Right lobe of liver (tissue), 6 donors: ENCODE measurements around the gene MT1X. TPM values are rescaled to one million over a fixed set of nuclear protein-coding genes. Genes with fewer than 3 reads are reported as not detected.
"Not testable (repeated sequence)": the region's sequence is repeated elsewhere in the genome, so short reads cannot be mapped to it uniquely, and the experiment has no call there.

ENCODE experiments used
- ATAC-seq, 4 donors: fragments of 200-7000 bp; cut with Tn5 transposase; one replicate each; pipeline ENCODE4 v1.9.1; 2020; ENCODE audit warnings: mild to moderate bottlenecking in 4 of 4, moderate library complexity in 4 of 4
- DNase-seq, 3 donors: peaks; one replicate each; pipeline ENCODE4 v3.0.0-alpha.2; 2020
- H3K27ac ChIP-seq, 3 donors: fragments of 200-600 bp; one replicate each; pipeline ENCODE4 v1.8.0; 2022
- H3K27me3 ChIP-seq, 2 donors: fragments of 200-600 bp; one replicate each; pipeline ENCODE4 v1.8.0; 2022
- H3K36me3 ChIP-seq, 4 donors: fragments of 200-600 bp; sonication (generic) in 1 of 4; one replicate each; pipeline versions ENCODE4 v1.5.1 to v1.8.0; 2017 to 2022; ENCODE audit warnings: control low read depth in 1 of 4
- H3K4me1 ChIP-seq, 4 donors: fragments of 200-600 bp; sonication (generic) in 1 of 4; one replicate each; pipeline versions ENCODE4 v1.5.1 to v1.8.0; 2017 to 2022; ENCODE audit warnings: control low read depth in 1 of 4
- H3K4me3 ChIP-seq, 3 donors: fragments of 200-600 bp; one replicate each; pipeline ENCODE4 v1.8.0; 2022
- H3K9me3 ChIP-seq, 4 donors: fragments of 200-600 bp; sonication (generic) in 1 of 4; one replicate each; pipeline versions ENCODE4 v1.5.1 to v1.8.0; 2017 to 2022; ENCODE audit warnings: control low read depth in 1 of 4
- POLR2A ChIP-seq: fragments of 450-650 bp; IDR thresholded peaks from one replicate; pipeline ENCODE4 v1.6.1; 2017; ENCODE audit warnings: antibody characterized with exemption, mild to moderate bottlenecking
- WGBS: methylation state at CpG from one replicate; pipeline ENCODE4 v1.1.6; 2018; ENCODE audit warnings: low coverage, low lambda C conversion rate; ENCODE audit not compliant: insufficient coverage; ENCODE audit errors: missing lambda C conversion rate; 5-methylcytosine and 5-hydroxymethylcytosine counted together
- intact Hi-C, 2 donors: fragments of 100-400 bp; cut with DNase I; formaldehyde crosslinking; loops; one replicate each; pipeline versions ENCODE4 v1.11.2 to v1.14.1; 2022
- total RNA-seq, 6 experiments: library from RNA; depleted of rRNA in 2 of 6; stranded (reverse); fragments of >200 nt in 2 of 6; fragmentation: NEBNext Ultra II Directional in 3 of 6; extraction: Animal tissue kit (Norgen Biotek cat#: 25700) in 3 of 6; gene quantifications; one replicate each; pipeline versions ENCODE4 v1.1.0 to v1.2.4, GENCODE V29; 2016 to 2023
- TF ChIP-seq, protein P1 (sequence below), 4 donors: fragments of 200-600 bp in 3 of 4; fragments of 450-650 bp in 1 of 4; IDR thresholded peaks; one replicate each; pipeline versions ENCODE4 v1.5.1 to v1.8.0; 2016 to 2022; ENCODE audit warnings: antibody characterized with exemption in 4 of 4, mild to moderate bottlenecking in 2 of 4
- donor health status: DM: no; HTN: yes; CAD: no.
- donor health status: DM: no; HTN: no; CAD: no.
- donor health status: DM: no; HTN: no; CAD: no.
- donor health status: DM: no; HTN: yes; CAD: no.
- donor health status: DM: no; HTN: yes; CAD: no.

The MT1X gene
- total RNA-seq, 6 experiments from 2014 or later = 808 to 2,440 (median 1,620) TPM

DNA sequence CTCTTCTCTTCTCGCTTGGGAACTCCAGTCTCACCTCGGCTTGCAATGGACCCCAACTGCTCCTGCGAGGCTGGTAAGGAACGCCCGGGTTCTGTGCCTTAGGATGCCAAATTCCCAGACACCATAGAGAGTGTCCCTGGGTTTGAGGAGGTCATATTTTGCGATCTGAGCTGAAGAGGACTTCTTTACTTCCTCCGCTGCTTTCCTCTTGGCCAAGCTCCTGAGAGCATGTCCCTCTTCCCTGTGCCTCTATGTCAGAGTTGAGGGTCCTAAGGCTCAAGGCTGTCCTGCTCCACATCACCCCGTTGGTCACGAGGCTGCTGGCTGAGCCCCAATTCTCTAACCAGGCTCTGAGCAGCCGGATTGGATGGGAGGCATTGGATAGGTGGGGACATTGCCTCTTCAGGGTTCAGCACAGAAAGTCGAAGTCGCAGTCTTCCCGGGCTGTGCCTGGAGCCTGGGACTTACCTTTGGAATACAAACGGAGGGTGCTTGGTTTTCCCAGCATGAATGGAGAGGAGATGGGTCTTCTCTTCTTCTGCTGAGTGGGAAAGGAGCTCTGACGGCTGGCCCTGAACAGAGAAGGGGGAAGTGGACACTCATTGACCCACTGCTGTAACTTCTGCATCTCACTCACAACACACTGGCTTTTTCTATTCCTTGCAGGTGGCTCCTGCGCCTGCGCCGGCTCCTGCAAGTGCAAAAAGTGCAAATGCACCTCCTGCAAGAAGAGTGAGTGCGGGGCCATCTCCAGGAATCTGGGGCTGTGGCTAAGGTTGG is 12.2 kb upstream of the MT1X start:
- Histone ChIP-seq H3K4me3 (peak overlapping the region; percentile 18 to 85 (median 73)), H3K27ac (peak overlapping the region in 2 of 3 donors; percentile 69 to 88), H3K4me1 (peaks cover 0 to 9% (median 0%) of the 10 kb centered on the region in 4 donors), H3K36me3 (no peaks in the 10 kb centered on the region), H3K27me3 (no peaks in the 10 kb centered on the region), H3K9me3 (no peaks in the 10 kb centered on the region)
- ATAC-seq (peak in 1 of 4 donors; percentile 2), DNase-seq (peak in 2 of 3 donors; percentile 72 to 74)
- no peak for TF ChIP-seq POLR2A
- TF ChIP-seq, protein P1, sequence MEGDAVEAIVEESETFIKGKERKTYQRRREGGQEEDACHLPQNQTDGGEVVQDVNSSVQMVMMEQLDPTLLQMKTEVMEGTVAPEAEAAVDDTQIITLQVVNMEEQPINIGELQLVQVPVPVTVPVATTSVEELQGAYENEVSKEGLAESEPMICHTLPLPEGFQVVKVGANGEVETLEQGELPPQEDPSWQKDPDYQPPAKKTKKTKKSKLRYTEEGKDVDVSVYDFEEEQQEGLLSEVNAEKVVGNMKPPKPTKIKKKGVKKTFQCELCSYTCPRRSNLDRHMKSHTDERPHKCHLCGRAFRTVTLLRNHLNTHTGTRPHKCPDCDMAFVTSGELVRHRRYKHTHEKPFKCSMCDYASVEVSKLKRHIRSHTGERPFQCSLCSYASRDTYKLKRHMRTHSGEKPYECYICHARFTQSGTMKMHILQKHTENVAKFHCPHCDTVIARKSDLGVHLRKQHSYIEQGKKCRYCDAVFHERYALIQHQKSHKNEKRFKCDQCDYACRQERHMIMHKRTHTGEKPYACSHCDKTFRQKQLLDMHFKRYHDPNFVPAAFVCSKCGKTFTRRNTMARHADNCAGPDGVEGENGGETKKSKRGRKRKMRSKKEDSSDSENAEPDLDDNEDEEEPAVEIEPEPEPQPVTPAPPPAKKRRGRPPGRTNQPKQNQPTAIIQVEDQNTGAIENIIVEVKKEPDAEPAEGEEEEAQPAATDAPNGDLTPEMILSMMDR (IDR thresholded peaks at IDR 0.05) = no peak
- 30% methylated on average over 14 of the region's 19 CpGs for WGBS
- intact Hi-C loops = no loop called here

DNA sequence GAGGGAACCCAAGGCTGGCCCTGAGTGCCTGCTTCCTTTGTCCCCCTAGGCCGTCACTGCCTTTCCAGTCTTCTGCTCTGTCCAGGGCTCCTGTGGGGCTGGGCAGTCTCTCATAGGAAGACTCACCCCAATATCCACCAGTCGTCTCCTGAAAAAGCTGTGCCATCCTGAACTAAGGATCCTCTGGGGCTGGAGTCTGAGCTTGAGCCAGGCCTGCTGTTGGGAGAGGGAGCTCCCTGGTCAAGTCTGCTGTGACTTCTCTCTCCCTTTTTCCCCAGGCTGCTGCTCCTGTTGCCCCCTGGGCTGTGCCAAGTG is 11.7 kb upstream of the MT1X start:
- peak overlapping the region; percentile 18 to 85 (median 73) for H3K4me3 ChIP-seq
- no peaks in the 10 kb centered on the region for H3K36me3 ChIP-seq
- peak overlapping the region in 2 of 3 donors; percentile 69 to 88 for H3K27ac ChIP-seq
- peaks cover 0 to 9% (median 0%) of the 10 kb centered on the region in 4 donors for H3K4me1 ChIP-seq
- ATAC-seq (no peak), DNase-seq (no peak)
- H3K27me3 ChIP-seq = no peaks in the 10 kb centered on the region
- no CpG with 5 or more reads among the region's 2 CpGs for WGBS
- TF ChIP-seq, protein P1 (IDR thresholded peaks at IDR 0.05) = no peak
- TF ChIP-seq POLR2A = no peak
- no peaks in the 10 kb centered on the region for H3K9me3 ChIP-seq
- intact Hi-C loops = no loop called here

DNA sequence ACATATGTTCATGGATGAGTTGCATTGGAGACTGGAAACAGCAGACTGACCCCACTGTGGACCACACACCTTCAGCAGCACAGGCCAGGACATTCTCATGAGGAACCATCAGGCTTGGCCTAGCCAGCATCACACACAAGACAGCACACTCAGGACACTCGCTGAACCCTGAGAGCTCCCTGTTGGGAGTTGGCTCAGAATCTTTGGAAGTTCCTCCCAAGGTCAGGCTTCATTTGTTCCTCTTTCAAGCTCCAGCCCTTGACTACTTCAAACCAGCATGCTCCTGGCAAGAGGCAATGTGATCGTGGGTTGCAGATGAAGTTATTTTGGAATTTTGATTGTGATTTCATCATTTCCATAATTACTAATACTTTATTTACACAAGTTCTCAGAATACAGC is 10.6 kb upstream of the MT1X start:
- ATAC-seq, intact Hi-C loops, H3K36me3 ChIP-seq, H3K27me3 ChIP-seq, DNase-seq, H3K4me1 ChIP-seq, H3K9me3 ChIP-seq: not testable (repeated sequence)
- 14% methylated on average over 1 of the region's 2 CpGs for WGBS
- Histone ChIP-seq H3K4me3 (peak overlapping the region in 1 of 3 donors; percentile 73), H3K27ac (peak overlapping the region in 1 of 3 donors; percentile 88)

DNA sequence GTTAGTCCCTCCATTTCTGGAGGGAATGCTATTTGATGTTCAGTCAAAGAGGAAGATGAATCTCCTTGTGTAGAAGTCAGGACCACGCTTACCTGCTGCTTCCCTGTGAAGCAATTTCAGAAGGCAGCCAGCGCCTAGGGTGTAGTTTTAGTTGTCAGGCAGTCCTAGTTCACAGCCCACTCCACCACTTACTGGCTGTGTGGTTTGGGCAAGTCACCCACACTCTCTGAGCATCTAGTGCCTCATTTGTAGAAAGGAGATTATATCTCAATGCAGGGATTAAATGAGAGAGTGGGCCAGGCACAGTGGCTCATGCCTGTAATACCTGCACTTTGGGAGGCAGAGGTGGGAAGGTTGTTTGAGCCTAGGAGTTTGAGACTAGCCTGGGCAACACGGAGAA is 10.1 kb upstream of the MT1X start:
- peak overlapping the region in 1 of 3 donors; percentile 88 for H3K27ac ChIP-seq
- ATAC-seq, intact Hi-C loops, H3K27me3 ChIP-seq, H3K4me1 ChIP-seq, H3K9me3 ChIP-seq, H3K36me3 ChIP-seq, H3K4me3 ChIP-seq, DNase-seq: not testable (repeated sequence)
- 77% methylated on average over 3 of the region's 3 CpGs for WGBS

DNA sequence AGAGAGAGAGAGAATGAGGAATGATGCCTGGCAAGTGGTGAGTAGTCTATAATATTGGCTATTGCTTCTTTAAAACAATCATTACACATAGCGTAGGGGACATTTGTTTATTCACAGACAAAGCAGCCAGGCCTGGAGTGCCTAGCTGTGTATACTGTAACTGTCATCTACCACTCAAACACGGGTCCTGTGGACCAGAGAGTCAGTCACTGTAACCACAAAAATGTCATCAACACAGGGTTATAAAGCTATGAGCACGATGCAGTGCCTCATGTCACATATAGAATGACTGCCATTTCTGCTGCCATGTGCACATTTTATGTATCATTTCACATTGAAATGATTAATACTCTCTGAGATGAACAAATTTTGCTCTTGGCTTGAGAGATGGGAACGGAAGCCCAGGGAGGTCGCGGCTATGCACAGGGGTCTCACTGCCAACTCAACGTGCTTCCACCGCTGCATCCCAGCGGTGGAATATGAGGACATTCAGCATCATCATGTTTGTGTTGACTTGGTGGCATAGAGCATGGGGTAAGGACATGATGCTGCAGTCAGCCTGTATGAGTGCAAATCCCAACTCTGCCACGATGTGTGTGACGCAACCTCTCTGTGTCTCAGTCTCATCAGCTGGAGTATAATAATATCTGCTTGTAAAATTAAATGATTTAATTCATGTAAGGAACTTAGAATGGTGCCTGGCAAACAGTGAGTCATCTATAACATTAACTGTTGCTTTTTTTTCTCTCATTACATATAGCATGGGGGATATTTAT is 9.3 kb upstream of the MT1X start:
- Histone ChIP-seq H3K4me3 (no peak overlapping the region), H3K4me1 (peaks cover 0 to 9% (median 0%) of the 10 kb centered on the region in 4 donors), H3K9me3 (no peaks in the 10 kb centered on the region), H3K27ac (no peak overlapping the region), H3K27me3 (no peaks in the 10 kb centered on the region), H3K36me3 (no peaks in the 10 kb centered on the region)
- ATAC-seq = no peak
- intact Hi-C loops = no loop called here
- no peak for TF ChIP-seq POLR2A
- no peak for DNase-seq
- 80% methylated on average over 10 of the region's 11 CpGs for WGBS

DNA sequence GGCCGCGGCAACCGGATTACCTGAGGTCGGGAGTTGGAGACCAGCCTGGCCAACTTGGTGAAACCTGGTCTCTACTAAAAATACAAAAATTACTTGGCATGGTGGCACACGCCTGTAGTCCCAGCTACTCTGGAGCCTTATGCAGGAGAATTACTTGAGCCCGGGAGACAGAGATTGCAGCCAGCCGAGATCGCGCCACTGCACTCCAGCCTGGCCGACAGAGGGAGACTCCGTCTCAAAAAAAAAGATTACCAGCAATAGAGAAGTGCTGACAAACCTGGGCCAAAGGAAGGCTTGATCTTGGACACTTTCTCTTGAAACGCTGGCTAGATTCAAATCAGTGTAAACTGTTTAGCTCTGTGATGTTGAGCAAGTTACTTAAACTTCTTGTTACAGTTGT is 8.3 kb upstream of the MT1X start:
- DNase-seq (no peak), ATAC-seq (peak; percentile 28 to 63 (median 44))
- Histone ChIP-seq H3K4me1 (peaks cover 0 to 3% (median 0%) of the 10 kb centered on the region in 4 donors), H3K27me3 (no peaks in the 10 kb centered on the region), H3K9me3 (no peaks in the 10 kb centered on the region), H3K4me3 (no peak overlapping the region), H3K27ac (no peak overlapping the region), H3K36me3 (no peaks in the 10 kb centered on the region)
- 25% methylated on average over 12 of the region's 12 CpGs for WGBS
- intact Hi-C loops = no loop called here
- TF ChIP-seq POLR2A = no peak
- TF ChIP-seq, protein P1 (IDR thresholded peaks at IDR 0.05) = peak; percentile 66 to 78 (median 72)

DNA sequence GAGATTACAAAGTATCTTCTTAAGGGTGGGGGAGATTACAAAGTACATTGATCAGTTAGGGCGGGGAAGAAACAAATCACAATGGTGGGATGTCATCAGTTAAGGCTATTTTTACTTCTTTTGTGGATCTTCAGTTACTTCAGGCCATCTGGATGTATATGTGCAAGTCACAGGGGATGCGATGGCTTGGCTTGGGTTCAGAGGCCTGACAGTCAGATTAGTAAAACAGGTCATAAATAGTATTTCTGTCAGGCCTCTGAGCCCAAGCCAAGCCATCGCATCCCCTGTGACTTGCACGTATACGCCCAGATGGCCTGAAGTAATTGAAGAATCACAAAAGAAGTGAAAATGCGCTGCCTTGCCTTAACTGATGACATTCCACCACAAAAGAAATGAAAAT is 7.7 kb upstream of the MT1X start:
- H3K4me3 ChIP-seq, H3K27me3 ChIP-seq, ATAC-seq, H3K9me3 ChIP-seq, DNase-seq, H3K27ac ChIP-seq, intact Hi-C loops, H3K4me1 ChIP-seq, H3K36me3 ChIP-seq: not testable (repeated sequence)
- WGBS = 80% methylated on average over 3 of the region's 6 CpGs
